DMS 273 treated with DMSO at 0.1 percent for 48 hours (cell line): ENCODE measurements around the gene VSTM4.

Experiments
- DNase-seq: peaks from one replicate; lab custom pipeline; 2025; lab: John Stamatoyannopoulos, UW

The VSTM4 gene

DNA sequence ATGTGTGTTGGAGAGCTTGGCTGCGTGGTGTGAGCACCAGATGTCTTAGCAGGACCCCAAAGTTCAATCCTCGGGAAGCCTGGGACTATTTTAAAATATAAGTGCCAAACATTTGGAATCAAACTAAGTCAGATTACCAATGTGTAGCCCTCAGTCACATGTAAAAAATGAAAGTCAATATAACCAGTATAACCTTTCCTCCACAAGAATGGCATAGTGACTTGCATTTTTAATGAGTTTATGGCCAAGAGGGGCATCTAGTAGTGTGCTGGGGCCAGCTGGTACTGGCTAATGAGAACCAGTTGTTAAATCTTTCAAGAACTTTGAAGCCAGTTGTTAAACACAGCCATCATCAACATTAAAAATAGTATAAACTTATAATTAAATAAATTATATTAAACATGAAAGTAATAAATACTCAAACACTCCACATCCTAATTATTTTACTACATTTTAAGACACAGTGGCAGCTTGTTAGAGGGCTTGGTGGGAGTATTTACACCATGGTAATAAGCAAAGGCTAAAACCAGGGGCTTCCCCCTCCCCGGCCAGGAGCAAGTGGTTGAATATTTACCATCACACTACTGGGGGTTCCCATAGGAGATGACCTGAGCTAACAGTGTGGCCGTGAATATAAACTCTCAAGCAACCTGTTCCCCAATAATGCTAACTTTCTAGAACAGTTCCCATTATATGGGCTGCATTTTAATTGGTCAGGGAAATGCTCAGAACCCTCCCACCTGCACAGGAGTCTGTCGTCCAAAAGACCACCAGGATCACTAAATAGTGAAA is 26.4 kb upstream of the VSTM4 start:
- no peak for DNase-seq

DNA sequence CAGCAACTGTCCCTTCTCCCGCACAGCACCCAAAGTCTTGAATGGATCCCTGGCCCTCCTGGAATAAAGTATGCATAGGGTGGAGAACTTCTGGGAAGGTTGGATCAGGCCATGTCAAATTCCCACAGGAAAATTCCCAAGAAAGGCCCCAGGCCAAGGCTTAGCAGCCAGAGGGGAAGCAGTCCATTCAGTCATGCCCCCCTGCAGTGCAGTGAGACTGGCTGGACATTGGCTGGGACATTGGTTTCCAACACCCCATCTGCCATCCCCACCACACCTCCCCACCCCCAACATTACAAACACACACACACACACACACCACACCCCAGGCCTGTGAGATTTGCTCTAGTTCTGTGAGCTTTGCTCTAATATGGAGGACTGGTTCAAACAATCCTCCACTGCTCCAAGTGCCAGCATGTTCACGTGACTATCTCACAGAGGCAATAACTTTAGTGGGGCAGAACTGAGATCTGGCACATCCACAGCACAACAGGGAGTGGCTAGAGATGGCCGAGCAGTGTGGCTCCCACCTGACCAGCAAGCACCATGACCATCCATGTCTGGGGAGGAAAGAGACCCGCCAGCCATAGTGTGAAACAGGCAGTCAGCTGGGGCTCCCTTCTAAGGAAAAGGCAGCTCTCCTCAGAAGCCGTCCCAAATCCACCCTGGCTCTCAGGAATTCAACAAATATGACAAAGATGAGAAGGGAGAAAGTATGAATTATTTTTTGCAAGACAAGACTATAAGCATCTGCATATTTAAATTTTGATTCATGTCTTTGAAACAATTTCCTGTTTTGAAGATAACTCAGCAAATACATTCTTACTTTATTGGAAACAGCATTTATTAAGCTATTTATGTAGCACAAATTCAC is 25.2 kb upstream of the VSTM4 start:
- DNase-seq: no peak

DNA sequence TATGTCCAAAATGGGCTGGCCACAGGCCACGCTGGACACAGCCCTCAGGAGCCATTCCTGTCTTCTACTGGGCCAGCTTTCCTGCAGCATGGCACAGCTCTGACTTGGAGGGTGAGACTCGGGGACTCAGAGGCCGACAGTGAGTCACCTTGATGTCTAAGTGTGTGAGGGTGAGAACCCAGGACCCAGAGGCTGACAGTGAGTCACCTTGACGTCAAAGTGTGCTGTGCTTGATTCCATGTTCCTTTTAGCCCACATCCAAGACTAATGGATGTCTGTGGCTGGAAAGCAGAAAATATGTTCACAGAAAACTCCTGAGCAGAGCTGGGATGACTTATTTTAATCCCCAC is 24.5 kb upstream of the VSTM4 start:
- DNase-seq: no peak

DNA sequence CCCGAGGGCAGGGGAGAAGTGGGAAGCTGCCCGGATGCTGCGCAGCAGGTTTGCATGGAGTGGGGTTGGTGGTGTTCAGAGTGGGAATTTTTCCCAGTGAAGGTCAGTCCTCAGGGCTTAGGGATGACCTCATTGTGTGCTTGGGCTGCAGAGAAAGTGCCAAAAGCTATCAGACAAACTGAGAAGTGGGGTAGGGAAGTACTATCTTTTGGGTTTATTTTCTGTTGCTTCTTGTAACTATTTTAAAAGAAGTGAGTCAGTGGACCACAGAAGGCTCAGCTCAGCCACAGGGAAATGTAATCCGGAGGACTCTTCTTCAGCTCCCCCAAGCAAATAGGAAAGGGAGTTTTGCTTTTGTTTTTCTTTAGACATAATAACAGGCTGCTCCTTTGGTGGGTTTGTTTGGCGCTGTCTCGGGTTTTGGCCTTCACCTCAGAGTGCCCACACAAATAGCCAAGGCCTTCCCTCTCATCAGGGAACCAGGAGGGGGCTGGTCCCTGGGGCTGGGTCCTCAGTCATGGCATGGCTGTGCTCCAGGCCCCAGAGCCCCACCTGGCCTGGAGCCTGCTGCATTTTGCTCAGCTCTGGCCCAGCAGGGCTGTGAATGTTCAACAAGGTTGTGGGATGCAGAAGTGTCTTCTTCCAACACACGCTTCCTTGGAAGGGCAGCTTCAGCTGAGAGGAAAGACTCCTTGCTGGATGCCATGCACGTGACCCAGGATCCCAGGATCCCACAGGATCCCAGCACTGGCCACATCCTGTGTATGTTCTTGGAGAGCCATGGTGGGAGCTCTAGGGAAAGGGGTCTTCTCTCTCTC is 23.9 kb upstream of the VSTM4 start:
- no peak for DNase-seq

DNA sequence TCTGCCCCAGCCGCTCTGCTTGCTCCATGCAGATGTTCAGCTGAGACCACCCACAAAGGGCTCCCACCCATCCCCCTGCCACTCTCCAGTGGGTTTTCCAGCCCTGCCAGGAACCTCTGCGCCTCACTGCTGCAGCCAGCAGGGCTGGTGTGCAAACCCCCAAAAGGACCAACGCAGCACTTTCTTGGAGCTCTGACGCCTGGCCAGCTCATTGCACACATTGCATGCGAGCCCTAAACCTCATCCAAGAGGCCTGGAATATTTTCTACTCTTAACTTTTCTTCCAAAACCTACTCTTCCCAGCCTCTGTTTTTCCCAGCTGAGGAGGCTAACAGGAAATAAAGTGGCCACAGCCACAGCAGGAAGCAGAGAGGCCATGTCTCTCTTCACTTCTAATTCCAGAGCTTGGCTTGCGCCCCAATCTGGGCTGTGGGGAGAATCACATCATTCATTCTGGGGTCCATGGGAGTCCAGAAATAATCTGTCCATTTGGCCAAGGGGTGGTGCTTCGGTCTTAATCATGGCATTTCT is 23.1 kb upstream of the VSTM4 start:
- no peak for DNase-seq

DNA sequence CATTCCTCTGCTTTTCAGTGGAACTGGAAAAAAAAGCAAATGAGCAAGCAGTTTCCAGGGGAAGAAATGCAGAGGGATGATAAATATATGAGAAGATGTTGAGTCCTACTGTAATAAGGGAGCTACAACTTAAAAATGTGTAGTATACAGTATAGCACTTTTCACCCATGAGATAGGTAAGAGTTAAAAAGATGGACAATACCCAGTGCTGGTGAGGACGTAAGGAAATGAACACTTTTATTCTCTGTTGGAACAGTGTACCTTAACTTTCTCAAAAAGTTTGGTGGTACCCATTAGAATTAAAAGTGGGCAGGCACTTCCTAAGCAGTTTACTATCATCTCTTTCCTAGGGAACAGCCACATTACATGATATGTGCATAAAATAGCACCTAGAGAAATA is 21.2 kb upstream of the VSTM4 start:
- no peak for DNase-seq

DNA sequence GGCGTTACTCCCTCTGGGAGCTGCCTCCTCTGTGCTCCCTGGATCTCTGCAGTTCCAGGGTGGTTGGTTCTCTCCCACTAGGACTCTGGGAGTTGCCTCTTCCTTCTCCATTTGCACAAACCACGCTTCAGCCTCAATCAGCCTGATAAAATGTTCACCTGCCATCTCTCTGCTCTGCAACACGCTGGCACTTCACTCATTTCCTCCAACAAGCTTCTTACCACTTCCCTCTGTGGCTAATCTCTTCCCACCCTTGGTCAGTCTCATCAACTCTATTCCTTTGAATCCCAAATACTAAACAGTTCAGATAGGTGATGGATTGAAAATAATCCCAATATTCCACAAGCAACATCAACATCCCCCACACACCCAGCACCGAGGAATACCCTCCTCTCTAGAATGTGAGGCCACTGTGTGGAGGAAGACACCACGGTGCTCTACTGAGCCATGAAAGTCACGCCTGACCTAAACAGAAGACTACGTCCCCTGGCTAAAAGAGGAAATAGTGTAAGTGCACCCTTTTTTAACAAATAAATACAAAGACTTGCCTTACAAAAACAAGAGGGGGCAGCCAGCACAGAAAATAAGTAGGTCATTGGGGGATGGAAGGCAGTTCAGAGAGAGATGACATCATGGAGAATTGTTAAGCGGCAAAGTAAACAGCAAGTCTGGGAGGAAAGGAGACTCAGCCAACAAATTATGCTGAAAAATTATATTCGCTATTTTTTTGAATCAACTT is 20.4 kb upstream of the VSTM4 start:
- DNase-seq: no peak

DNA sequence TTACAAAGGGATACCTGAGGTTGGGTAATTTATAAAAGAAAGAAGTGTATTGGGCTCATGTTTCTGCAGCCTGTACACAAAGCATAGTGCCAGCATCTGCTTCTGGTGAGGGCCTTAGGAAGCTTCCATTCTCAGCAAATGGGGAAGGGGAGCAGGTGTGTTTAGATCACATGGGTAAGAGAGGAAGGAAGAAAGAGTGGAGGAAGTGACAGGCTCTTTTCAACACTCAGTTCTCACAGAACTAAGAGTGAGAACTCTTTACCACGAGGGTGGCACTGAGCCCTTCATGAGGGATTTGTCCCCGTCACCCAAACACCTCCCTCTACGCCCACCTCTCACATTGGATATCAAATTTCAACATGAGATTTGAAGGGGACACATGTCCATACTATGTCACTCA is 19.0 kb upstream of the VSTM4 start:
- DNase-seq: no peak

DNA sequence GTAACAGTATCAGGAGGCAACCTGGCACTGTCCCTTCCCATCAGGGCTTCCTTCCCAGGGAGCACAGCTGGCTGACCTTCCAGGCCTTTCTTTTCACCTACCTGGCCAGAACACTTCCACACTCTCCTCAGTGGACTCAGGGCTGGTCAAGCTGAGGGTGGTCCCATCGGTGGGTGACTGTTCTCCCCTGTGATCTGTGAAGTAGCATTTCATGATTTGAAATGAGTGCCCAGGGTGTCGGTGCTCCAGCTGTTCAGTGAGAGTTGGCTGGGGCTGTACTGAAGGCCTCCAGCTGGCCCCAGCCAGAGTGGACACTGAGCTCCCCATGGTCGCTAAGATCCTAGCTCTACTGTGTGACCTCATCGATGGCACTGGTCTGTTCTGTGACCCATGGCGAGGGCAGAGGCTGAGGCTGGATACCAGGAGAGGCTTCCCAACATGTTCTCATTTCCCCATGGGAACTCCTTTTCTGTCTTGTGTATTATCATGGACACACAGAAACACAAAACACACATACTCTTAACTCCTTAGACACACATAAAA is 18.5 kb upstream of the VSTM4 start, which contains the start of gene FAM170B:
Gene FAM170B, minus strand, starts transcription at position 316 of the 543 bp plus-strand sequence. Its CDS starts 103 bp downstream, at position 213.
- DNase-seq: no peak

DNA sequence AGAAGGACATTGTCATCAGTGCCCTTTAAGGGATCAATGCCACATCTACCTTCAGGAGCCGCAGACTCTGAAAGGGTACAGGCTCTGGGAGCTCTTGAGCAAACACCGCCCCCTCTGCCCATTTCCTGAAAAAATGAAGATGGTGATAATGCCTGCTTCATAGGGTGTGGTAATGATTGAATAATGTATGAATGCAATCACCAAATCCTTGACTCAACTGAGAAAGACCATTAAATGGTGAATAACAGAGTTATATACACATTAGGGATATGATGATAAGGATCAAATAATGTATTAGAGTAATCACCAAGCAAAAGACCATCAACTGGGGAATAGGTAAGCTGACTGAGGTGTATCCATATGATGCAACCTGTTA is 17.0 kb upstream of the VSTM4 start:
- no peak for DNase-seq

DNA sequence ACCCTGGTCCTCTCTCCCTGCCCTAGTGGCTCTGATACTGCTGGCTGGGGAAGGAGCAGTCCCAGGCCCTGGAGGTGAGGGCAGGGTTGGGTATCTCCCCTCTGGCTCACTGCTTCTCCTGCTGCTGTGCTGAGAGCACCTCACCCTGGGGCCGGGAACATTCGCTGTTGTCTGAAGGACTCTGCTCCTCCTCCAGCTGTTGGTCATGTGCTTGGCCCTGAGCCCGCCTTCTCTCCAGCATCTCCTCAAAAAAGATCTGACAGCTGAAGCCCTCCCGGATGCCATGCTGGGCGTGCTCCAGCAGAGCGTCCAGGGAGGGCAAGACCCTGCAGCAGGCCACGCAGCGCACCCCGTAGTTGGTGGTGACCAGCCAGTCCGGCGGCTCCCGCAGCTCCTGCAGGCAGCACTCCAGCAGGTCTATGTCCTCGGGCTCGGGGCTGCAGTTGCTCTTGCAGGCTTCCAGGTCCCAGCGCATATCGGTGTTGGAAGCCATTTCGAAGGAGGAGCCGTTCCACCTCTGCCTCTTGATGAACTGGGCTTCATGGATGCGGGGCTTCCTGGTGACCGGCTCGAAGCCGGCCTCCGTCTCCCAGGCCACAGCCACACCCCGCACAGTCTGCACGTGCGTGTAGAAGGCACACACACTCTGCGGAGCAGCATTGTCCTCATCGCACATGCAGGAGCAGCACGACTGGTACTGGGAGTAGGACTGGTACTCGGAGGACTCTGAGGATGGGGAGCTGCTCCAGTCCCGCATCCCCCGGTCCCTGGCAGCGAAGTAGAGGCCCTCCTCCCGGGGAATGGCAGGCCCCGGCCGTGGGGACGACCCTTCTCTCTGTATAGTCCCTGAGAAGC is 16.4 kb upstream of the VSTM4 start:
- no peak for DNase-seq

DNA sequence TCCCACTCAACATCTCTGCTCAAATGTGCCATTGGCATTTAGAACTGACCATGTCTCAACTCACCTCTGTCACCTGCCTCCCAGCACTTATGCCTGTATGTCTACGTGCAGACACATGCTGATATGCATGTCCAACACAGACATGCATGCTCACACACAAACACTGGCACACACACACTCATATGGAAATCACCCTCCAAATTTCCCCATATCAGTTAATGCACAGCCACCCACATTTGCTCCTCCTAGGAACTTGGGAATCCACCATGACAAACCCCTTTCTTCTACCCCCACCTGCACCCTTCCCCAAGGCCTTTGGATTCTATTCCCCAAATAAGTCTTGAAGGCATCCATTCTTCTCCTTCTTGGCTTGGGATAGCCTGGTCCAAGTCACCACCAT is 14.1 kb upstream of the VSTM4 start:
- no peak for DNase-seq

DNA sequence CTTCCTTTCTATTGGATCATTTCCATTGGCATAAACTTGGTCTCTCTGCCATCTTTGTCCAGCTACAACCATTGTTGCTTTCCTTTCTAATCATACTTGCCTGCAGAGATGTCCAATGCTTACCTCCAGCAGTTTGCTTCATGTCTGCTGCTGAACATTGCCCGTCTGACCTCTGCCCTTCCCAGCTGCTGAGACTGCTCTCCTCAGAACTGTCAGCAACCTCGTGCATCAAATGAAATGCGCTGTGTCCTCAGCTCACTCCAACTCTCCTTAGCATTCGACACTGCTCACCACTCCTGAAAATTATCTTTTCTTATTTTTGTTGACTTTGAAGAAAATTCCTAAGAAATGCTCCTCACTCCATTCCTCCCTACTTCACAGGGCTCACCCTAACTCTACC is 13.5 kb upstream of the VSTM4 start:
- DNase-seq: no peak

DNA sequence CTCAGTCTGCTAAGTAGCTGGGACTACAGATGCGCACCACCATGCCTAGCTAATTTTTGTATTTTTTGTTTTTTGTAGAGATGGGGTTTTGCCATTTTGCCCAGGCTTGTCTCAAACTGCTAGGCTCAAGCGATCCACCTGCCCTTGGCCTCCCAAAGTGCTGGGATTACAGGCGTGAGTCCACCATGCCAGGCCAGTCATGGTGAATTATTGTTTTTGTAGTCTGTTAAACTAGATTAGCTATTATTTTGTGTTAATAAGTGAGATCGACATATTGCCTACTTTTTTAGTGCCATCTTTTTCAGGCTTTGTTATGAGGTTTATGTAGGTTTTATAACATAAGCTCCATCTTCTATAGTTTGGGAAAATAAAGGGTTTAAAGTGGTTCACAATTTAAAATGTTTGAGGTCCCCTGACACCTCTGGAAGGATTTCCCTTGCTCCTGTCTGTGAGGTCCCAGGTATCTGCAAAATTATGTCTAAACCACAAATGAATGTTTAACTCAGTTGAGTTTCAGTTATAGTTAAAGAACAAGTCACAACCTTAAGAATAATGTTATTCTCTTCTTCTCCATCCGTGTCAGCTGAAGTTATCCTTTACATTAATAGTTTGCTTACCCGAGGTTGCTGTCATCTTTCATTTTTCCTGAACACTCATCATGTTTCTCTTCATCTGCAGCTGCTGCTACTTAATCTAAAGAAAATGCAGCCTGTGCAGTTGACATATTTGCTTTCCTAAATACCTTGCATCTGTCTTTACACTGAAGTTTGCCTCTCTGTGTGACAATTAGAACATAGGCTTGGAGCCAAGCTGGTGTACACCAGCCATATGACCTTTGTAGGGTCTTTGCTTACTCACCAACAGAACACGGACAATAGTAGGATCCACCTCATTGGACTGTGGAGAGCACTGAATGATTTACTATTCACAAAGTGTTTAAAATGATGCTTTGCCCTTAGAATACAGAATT is 8.9 kb upstream of the VSTM4 start:
- no peak for DNase-seq

DNA sequence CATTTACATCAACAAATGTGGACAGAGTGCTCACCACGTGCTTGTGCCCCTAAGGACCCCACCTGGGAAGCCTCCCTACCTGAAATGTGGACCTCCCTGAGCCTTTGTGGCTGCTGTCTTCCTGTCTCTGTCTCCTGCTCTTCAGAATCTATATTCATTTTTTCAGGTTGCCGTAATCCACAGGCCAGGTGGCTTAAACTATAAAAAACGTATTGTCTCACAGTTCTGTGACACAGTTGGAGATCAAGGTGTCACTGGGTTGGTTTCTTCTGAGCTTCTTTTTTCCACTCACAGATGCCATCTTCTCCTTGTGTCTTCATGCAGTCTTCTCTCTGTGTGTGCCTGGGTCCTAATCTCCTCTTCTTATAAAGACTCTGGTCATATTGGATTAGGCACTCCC is 5.6 kb upstream of the VSTM4 start:
- no peak for DNase-seq

DNA sequence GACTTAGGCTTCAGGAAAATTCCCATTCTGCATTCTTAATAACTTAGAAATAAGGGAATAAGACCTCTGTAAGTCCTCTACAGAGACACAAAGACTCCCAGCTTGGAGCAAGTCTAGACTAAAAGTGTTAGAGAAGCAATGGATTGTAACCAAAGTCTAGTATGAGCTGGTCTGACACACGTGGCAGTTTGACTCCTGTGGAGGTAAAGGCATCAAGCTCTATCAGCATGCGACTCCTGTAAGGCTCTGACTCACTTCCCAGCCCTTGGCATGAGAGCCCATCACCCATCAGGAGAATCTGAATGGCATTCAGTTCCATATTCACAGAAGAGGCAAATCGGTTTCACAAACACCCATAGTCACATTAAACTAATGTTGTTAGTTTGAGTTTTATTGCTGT is 4.4 kb upstream of the VSTM4 start:
- DNase-seq: no peak

DNA sequence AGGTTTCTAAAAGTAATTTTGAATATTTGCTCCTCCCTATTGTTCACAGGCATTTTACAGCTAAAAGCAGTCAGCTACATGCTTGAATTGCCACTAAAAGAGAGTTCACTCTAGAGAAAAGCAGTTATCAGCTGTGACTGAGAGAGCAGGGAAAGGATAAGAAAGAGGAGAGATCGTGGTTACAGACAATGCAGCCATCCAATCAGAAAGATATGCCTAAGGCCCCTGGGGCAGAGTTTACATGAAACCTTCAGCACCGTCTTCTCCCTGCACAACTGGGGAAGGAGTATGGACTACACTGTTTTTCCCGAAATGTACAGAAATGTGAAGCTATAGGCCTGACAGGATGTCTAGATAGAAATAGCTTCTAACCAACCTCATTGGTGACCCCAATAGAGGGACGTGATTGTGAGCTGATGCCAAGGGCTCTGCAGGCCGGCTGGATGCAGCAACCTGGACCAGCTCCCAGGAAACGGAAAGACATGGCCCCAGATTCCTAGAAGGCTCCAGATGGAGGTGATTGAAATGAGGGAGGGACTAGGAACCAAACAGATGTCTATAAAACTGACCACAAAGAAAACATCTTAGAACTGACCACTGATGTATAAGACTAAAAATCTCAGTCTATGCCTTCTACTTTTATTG is 3.2 kb upstream of the VSTM4 start:
- no peak for DNase-seq

DNA sequence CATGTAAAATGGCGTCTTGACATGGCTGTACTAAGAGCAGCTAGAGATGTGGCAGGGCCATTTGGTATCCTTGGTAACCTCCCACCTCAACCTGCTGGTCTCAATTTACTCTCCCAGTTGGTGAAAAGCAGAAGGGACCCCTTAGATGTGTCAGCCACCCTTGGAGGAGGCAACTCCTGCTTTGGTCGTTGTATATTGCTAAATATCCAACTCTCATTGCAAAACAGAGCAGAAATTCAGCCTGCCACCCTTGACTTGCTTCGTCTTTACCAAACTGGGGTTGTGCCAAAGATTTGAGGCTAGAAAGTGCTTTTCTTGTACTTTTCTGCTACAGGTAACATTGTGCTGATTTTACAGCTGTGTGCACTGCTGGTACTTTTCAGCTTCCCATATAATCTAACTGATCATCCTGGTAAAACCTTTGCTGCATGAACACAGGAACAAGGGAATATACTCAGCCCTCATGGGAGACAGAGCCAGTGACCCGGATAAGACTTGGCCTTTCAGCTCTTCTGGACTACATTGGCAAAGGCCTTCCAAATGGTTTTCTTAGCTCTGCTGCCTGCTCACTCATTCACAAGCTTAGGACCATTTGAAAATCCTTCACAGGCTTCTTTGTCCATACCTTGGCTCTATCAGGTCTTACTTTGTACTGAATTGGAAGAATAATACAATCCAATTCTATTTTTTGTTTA is 2.2 kb upstream of the VSTM4 start:
- no peak for DNase-seq
